Cardiac muscle cell (in vitro differentiated cells and primary cell): Measurements from ENCODE around the gene FOXB2. TPM values are rescaled to one million over a fixed set of nuclear protein-coding genes. Genes with fewer than 3 reads are reported as not detected.

Experiments used
- DNase-seq, 2 donors: peaks; one replicate each; pipeline versions ENCODE4 v3.0.0 to v3.0.0-alpha.2; 2010 to 2017; ENCODE audit warnings: low read depth in 1 of 2, low spot score in 1 of 2
- H3K27ac ChIP-seq: fragments of 200-600 bp; sonication (generic); 2 replicates; pipeline ENCODE4 v1.5.1; 2016
- H3K27me3 ChIP-seq: fragments of 200-600 bp; sonication (generic); 2 replicates; pipeline ENCODE4 v1.6.0; 2016; ENCODE audit warnings: control low read depth
- H3K36me3 ChIP-seq: fragments of 200-600 bp; sonication (generic); 2 replicates; pipeline ENCODE4 v1.5.1; 2016; ENCODE audit warnings: control low read depth
- H3K4me1 ChIP-seq: fragments of 200-600 bp; sonication (generic); 2 replicates; pipeline ENCODE4 v1.8.1; 2017; ENCODE audit warnings: low read depth, mild to moderate bottlenecking, mixed run types
- H3K4me3 ChIP-seq: fragments of 200-600 bp; sonication (generic); 2 replicates; pipeline ENCODE4 v1.5.1; 2016; ENCODE audit warnings: mild to moderate bottlenecking
- H3K9me3 ChIP-seq: fragments of 200-600 bp; sonication (generic); 2 replicates; pipeline ENCODE4 v1.5.1; 2017; ENCODE audit warnings: low read depth, mild to moderate bottlenecking, control low read depth
- polyA plus RNA-seq: library from polyadenylated mRNA; unstranded; fragments of >200 nt; fragmentation: Nextera tagmentation; extraction: Ambion mirVana; gene quantifications from 2 replicates; pipeline ENCODE4 v1.2.1, GENCODE V29; 2016
- total RNA-seq: library from RNA; depleted of rRNA; stranded (reverse); fragments of >200 nt; gene quantifications from 2 replicates; pipeline ENCODE4 v1.2.3, GENCODE V29; 2016
- TF ChIP-seq, protein P1 (sequence below): IDR thresholded peaks from 2 replicates; pipeline ENCODE4 v1.5.1; 2012; ENCODE audit warnings: low read depth, mild to moderate bottlenecking, low read length

FOXB2 gene
- total and polyA plus RNA-seq, 2 experiments from 2014 or later: not detected

DNA sequence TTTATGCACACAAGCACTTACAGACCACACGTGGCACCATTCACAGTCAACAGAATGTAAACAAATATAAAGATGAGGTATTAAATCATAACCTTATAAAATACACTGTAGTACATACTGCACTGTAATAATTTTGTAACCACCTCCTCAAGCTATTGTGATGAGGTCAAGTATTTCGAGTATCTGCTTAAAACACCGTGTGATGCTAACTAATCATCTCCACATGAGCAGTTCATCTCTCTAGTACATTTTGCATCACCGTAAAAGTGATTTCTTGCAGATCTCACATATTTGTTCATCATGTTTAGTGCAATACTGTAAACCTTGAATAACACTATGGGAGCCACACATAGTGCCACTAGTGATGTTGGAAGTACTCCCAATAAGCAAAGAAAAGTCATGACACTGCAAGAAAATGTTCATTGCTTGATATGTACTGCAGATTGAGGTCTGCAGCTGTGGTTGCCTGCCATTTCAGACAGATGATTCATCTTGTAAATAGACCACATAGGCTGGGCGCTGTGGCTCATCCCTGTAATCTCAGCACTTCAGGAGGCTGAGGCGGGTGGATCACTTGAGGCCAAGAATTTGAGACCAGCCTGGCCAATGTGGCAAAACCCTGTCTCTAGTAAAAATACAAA lies 44.3 kb downstream of the FOXB2 start:
- Histone ChIP-seq H3K4me3 (no peak overlapping the region), H3K27ac (no peak overlapping the region), H3K9me3 (no peaks in the 10 kb centered on the region), H3K36me3 (no peaks in the 10 kb centered on the region), H3K27me3 (no peaks in the 10 kb centered on the region), H3K4me1 (no peaks in the 10 kb centered on the region)
- TF ChIP-seq, protein P1, sequence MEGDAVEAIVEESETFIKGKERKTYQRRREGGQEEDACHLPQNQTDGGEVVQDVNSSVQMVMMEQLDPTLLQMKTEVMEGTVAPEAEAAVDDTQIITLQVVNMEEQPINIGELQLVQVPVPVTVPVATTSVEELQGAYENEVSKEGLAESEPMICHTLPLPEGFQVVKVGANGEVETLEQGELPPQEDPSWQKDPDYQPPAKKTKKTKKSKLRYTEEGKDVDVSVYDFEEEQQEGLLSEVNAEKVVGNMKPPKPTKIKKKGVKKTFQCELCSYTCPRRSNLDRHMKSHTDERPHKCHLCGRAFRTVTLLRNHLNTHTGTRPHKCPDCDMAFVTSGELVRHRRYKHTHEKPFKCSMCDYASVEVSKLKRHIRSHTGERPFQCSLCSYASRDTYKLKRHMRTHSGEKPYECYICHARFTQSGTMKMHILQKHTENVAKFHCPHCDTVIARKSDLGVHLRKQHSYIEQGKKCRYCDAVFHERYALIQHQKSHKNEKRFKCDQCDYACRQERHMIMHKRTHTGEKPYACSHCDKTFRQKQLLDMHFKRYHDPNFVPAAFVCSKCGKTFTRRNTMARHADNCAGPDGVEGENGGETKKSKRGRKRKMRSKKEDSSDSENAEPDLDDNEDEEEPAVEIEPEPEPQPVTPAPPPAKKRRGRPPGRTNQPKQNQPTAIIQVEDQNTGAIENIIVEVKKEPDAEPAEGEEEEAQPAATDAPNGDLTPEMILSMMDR: no peak
- peak in 1 of 2 donors; percentile 50 for DNase-seq

DNA sequence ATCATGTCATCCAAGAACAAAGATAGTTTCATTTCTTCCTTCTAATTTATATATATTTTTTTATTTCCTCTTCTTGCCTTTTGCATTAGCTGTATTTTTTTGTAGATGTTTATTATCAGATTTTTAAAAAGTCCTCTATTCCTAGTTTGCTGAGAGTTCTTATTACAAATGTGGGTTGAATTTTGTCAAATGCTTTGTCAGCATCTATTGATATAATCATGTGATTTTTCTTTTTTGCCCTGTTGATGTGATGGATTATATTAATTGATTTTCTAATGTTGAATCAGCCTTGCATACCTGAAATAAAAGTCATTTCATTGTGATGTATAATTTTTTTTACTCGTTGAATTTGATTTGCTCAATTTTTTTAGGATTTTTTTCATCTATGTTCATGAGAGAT lies 46.9 kb downstream of the FOXB2 start:
- H3K27ac ChIP-seq: no peak overlapping the region
- DNase-seq: no peak
- no peak overlapping the region for H3K4me3 ChIP-seq
- H3K36me3 ChIP-seq: no peaks in the 10 kb centered on the region
- no peaks in the 10 kb centered on the region for H3K9me3 ChIP-seq
- H3K27me3 ChIP-seq: no peaks in the 10 kb centered on the region
- no peaks in the 10 kb centered on the region for H3K4me1 ChIP-seq
- TF ChIP-seq, protein P1: no peak

Other genes with a start within 250 kb of the FOXB2 start
- gene PRUNE2, start 113.5 kb upstream of the FOXB2 start, total RNA-seq: 7.4 and 14.4 TPM in 2 replicates
- gene PRUNE2, start 113.5 kb upstream of the FOXB2 start, polyA plus RNA-seq: 5.5 and 12.7 TPM in 2 replicates
- gene VPS13A, start 157.9 kb downstream of the FOXB2 start, total RNA-seq: 12.7 and 32.3 TPM in 2 replicates
- 10.7 and 16.5 TPM in 2 replicates for gene VPS13A, start 157.9 kb downstream of the FOXB2 start, polyA plus RNA-seq